GM13977 (cell line): ENCODE data around the gene SOX1.

Experiments
- DNase-seq: peaks from one replicate; pipeline ENCODE4 v3.0.0; 2012; ENCODE audit warnings: low spot score
- CTCF ChIP-seq: IDR thresholded peaks from 2 replicates; pipeline ENCODE4 v1.5.1; 2012; ENCODE audit warnings: mild to moderate bottlenecking, control low read depth; ENCODE audit not compliant: insufficient read depth; ENCODE audit errors: extremely low read depth, missing control alignments
- in situ Hi-C: fragments of 300-500 bp; cut with MboI; formaldehyde crosslinking; loops from one replicate; pipeline ENCODE4 v1.12.0; 2022; ENCODE audit warnings: low sequenced_read_pairs, low pct_unique_long_range_greater_than_20kb, mixed read lengths, inconsistent platforms; ENCODE audit not compliant: unreplicated experiment

SOX1 gene

GRCh38 chr13:112067116-112067741 is at the start of gene SOX1:
TSS of gene SOX1 (plus strand) at chr13:112067149. CDS start at chr13:112067659, 510 bp downstream.
- peak; percentile 25 for DNase-seq
- no peak for TF ChIP-seq CTCF
- in situ Hi-C loops, result no loop called here

GRCh38 chr13:112024577-112024976 is 42.4 kb upstream of the SOX1 start:
- TF ChIP-seq CTCF, result no peak
- in situ Hi-C loops, result no loop called here
- no peak for DNase-seq

- in situ Hi-C loops, result no loop called here
- DNase-seq, result no peak
- TF ChIP-seq CTCF, result no peak
These were observed 39.7 kb upstream of the SOX1 start for GRCh38 chr13:112027250-112027649.

- TF ChIP-seq CTCF, result no peak
- no peak for DNase-seq
- in situ Hi-C loops, result no loop called here
These were observed 38.5 kb upstream of the SOX1 start for GRCh38 chr13:112028481-112028880.

GRCh38 chr13:112029143-112029542 is 37.8 kb upstream of the SOX1 start:
- no peak for TF ChIP-seq CTCF
- in situ Hi-C loops, result no loop called here
- no peak for DNase-seq

- DNase-seq, result no peak
- in situ Hi-C loops, result no loop called here
- no peak for TF ChIP-seq CTCF
These were observed 34.6 kb upstream of the SOX1 start for GRCh38 chr13:112032186-112032993.
